HG03558 (cell line): ENCODE results near the gene KCNN1.
"Not testable (repeated sequence)": the region's sequence is repeated elsewhere in the genome, so short reads cannot be mapped to it uniquely, and the experiment has no call there.

ENCODE experiments used
- ATAC-seq: cut with Tn5 transposase; IDR thresholded peaks from one replicate; pipeline ENCODE4 v1.9.1; 2021; ENCODE audit warnings: moderate number of reproducible peaks; ENCODE audit not compliant: unreplicated experiment; ENCODE audit errors: extremely low read depth

KCNN1 gene

DNA sequence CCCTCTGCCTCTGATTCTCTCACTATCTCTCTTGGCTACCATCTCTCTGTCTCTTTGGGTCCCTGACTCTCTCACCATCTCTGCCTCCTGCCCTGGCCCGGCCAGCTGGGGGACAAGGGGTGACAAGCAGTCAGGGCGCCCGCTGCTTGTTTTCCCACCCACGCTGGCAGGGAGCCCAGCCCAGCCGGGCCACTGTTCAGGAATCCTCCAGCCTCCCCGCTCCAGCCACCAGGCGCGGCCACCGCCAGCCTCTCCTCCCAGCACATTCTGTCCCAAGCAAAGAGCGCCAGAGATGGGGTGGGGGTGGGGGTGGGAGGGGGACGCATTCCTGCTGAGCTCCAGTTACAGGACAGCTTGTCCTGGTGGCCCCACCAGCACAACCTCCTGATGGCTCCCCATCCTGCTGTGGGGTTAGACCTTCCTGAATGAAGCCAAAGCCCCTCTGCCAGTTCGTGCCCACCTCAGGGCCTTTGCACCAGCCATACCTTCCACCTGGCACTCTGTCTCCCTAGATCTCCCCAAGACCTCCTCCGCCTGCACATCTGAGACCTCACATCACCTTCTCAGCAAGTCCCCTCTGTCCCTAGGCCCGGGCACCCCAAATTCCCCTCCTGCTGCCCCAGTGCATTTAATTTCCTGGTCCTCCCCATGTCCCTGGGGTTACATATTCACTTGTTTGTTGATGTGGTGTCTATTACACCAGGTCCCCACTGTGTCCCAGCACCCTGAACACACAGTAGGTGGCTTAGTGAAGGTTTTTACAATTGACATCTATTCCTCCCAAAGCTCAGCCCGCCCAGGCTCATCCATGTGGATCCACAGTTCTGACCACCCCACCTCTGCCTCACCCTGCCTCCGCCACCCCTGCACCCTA, 53.5 kb downstream of the KCNN1 start:
- no peak for ATAC-seq

DNA sequence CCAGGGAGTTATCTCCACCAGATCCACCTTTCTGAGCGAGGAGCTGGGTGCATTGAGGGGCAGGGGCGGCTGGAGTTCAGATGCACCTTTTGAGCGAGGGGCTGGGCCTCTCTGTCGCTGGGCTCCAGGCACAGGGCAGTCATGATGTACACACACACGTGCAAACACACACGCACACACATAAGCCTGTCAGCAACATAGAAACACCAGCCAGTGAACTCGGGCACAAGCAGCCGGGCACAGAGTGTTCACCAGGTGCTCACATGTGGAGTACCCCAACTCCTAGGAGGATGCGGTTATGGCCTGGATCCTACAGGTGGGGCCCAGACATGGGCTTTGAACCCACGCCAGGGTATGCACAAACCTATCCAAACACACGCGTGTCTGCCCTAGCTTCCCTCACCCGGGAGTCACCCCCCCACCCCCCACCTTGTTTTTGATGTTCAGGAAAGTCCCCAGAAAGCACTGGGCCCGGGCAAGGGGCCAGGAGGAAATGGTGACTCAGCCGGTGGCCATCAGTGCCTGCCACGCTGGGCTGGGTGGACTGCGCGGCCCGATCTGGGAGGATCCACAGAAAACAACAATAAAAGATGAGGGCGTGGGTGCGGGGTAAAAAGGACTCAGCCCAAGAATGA, 54.3 kb downstream of the KCNN1 start:
- ATAC-seq: no peak

DNA sequence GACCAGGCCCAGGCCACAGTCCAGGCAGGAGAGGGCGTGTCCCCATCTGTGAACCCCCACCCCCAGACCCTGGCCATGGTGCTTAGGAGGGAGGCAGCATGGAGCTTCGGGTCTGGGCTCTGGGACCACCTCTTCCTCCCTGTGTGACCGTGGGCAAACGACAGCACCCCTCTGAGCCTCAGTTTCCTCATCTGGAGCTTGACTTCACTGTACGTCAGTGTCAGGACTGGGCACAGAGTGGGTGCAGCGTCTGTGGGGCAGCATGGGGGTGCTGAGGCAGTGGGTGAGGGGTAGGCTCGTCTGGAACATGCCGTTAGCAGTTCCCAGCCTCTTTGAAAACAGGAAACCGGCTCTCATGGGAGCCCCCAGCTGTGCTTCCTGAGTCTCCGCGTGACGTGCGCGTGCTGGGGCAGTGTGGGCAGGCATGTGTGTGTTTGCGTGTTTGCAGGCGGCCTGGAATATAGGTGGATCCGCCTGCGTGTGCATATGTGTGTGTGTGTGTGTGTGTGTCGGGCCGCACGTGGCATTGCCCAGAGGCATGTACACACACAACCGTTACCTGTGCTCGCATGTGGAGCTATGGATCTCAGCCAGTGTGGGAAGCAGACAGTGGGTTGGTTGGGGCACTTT, 56.8 kb downstream of the KCNN1 start:
- ATAC-seq: no peak

DNA sequence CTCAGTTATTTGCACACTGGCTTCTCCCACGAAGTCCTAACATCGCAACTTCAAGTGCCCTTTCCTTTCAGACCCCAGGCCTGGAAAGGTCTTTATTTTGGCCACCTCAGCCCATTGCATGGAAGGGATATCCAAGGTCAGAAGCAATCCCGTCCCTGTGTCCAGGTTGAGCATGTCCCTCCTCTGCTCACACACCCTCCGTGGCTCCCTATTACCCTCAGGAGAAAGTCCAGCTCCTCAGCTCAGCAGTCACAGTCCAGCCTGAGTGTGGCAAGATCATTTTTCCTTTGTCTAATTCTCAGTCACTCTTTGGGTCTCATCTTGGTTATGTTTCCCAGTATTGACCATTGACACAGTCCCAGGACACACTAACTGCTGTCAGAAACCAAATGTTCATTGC, 60.2 kb downstream of the KCNN1 start:
- no peak for ATAC-seq

DNA sequence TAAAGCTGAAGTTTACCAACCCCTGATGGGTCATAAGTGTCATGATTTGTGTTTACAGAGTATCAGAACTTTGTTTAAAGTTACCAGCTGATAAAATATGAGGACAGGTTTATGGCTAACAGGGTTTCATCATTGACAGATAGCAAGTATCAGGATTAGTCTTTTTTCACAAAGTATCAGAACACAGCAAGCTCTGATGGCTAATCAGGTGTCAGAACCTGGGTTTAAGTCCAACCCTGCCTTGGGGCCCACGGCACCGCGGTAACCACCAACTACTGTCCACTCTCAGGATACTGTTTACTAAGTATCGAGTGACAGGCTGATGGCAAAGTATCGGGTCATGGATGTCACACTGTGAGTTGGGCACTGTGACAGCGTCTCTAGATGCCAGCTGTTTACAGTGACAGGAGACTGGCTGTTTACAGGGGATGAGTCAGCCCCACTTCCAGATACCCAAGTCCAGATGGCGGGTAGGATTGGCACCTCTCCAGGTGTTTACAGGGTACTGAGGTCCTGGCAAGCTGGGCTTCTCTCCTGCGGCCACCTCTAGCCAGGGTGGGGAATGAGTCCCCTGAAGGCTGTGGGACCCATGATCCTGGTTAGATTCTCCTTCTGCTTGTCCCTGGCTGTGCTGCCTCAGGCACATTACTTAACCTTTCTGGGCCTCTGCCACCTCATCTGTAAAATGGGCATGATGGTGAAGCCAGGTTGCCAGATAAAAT, 62.9 kb downstream of the KCNN1 start:
- ATAC-seq: no peak

DNA sequence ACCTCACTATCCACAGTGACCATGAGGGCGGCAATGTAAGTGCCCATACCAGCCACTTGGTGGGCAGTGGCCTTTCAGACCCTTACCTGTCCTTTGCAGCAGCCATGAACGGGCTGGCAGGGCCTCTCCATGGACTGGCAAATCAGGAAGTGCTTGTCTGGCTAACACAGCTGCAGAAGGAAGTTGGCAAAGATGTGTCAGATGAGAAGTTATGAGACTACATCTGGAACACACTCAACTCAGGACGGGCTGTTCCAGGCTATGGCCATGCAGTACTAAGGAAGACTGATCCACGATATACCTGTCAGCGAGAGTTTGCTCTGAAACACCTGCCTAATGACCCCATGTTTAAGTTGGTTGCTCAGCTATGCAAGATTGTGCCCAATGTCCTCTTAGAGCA, 64.5 kb downstream of the KCNN1 start:
- not testable (repeated sequence) for ATAC-seq

DNA sequence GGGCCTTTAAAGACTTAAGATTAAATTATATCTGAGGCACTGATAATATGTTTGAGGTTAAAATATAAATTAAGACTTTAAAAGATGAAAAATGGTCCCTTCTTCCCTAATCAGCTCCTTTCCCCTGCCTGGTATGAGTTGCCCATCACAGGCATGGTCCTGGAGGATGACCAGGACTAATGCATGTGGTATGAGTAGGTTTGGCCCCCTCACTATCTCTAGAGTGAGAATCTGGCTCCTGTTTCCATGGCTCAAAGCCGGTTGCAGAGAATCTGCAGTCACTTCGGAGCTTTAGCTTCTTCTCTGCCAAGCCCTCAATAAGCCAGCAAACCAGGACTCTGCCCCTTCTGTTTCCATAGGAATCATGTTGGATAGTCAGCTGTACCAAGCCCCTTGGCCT, 65.2 kb downstream of the KCNN1 start:
- ATAC-seq: not testable (repeated sequence)

DNA sequence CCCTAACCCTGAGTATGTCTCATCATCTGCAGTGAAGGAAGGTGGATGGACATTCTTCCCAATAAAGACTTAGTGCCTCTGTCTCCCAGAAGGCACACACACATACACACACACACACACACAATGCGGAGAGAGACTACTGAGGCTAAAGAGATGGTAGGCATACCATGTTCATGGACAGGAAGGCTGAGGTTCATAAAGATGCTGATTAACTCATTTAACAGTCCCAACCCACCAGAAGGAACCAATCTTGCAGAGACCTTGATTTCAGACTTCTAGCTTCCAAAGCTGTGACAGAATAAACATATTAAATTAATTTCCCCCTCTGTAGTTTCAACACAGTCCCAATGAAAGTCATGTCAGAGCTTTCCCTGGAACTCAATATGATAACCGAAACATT, 74.1 kb downstream of the KCNN1 start:
- no peak for ATAC-seq

DNA sequence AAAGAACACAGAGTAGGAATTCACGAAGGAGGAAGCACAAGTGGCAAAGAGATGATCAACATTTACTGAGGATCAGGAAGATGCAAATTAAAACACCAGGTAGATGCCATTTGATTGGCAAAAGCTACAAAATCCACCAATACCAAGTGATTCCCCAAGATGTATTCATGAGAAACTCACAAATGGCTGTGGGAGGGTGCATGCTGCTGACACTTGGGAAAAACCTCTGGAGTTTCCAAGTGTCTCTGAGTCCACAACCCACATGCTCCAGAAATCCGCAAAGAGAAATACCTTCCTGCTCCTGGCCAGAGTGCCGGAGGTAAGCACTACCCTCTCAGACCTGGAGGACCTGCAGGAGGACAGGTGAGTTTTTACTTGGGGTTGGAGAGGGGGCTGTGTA, 76.8 kb downstream of the KCNN1 start:
- ATAC-seq: no peak

DNA sequence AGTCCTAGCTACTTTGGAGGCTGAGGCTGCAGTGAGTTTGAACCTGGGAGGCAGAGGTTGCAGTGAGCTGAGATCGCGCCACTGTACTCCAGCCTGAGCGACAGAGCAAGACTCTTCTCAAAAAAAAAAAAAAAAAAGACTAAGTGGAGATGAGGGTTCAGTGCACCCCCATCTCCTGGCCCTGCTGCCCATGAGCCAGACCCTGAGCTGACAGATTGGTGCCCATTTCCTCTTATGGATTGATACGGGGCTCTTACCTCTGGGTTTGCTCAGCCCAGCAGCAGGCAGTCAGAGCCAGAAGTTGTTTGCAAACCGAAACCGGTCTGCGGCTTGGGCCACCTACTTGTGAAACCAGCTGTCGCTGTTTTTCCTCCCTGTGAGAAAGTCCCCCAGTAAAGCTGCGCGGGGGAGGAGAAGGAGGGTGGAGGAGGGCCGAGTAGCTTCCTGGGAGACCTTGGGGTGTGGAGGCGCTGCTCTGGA, 78.0 kb downstream of the KCNN1 start:
- ATAC-seq: peak; percentile 77

DNA sequence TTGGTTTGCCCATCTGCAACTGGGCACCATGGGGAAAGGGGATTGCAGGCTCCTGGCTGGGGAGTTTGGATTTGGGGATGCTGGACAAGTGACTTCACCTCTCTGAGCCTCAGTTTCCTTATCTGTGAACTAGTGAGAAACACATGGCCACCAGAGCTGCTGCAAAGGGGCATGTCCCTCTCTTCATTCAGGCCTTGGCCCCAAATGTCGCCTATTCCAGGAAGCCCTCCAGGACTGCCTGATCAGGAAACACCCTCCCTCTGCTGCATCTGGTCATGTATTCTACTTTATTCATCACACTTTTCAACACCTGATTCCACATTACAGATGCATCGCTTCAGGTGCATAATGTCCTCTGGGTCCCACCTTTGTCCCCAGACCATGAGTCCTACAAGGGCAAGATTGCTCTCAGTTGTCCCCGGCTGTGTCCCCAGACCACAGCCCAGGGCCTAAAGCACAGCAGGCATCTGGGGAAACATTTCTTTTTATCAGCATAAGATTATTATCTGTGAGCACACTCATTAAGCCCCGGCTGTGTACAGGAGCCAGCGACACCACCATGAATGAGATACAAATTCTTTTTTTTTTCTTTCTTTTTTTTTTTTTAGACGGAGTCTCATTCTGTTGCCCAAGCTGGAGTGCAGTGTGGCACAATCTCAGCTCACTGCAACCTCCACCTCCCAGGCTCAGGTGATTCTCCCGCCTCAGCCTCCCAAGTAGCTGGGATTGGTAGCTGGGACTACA, 78.6 kb downstream of the KCNN1 start:
- no peak for ATAC-seq

DNA sequence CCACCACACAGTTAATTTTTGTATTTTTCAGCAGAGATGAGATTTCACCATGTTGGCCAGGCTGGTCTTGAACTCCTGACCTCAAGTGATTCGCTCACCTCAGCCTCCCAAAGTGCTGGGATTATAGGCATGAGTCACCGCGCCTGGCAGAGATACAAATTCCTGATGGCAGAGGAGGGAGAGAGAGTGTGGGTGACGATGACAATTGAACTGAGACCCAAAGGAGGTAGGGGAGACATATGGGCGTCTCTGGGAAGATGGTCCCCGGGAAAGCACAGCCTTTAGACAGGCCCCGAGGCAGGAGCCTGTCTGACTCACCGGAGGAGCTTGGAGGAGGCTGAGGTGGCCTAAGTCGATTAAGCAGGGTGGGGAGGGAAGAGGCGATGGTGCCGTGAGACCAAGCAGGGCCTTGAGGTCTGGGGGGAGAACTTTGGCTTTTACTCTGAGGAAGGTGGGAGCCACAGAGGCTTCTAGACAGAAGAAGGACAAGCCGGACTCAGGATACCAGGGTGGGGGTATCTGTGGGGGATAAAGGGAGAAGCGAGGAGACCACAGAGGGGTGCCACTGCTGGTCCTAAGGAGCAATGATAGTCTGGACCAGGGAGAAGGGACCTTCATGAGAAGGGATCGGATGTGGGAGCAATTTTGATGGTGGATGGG, 79.3 kb downstream of the KCNN1 start:
- no peak for ATAC-seq

DNA sequence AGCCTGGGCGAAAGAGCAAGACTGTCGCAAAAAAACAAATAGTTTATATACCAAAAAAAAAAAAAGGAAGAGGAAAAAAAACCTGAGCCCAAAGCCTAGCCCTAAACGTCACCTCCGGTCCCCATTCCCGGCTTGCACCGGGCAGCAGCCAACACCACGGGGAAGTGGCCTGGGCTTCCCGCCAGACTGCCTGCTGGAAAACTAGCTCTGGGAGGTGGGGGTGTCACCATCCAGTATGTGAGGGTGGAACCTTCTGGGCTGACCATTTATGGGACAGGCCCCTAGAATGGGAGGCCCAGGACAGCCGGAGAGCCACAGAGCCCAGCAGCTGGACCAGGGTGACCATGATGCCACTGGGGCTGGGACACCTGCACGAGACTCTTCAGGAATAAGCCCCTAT, 82.5 kb downstream of the KCNN1 start:
- no peak for ATAC-seq
